PC-3 (cell line): ENCODE measurements around the gene MED14. TPM values are rescaled to one million over a fixed set of nuclear protein-coding genes. Genes with fewer than 3 reads are reported as not detected.

Experiments used
- ATAC-seq: fragments of 200-7000 bp; cut with Tn5 transposase; 2 replicates; pipeline ENCODE4 v1.9.1; 2020; ENCODE audit warnings: mild to moderate bottlenecking, moderate library complexity
- BruUV-seq: library from RNA; stranded (reverse); fragments of 400-500 nt; replicated peaks from 2 replicates; lab custom pipeline; 2021; lab: Mats Ljungman, UMichigan
- CTCF ChIA-PET: fragments of 300-600 bp; sonication (Branson Sonifier 250); formaldehyde crosslinking; loops from one replicate; lab custom pipeline; 2022; ENCODE audit warnings: antibody characterized with exemption; lab: Charles Lee
- POLR2A ChIA-PET: fragments of 300-600 bp; sonication (Branson Sonifier 250); formaldehyde crosslinking; loops from one replicate; lab custom pipeline; 2022; ENCODE audit warnings: antibody characterized with exemption; ENCODE audit not compliant: unreplicated experiment; lab: Charles Lee
- DNase-seq: peaks from one replicate; pipeline ENCODE4 v3.0.0-alpha.2; 2015
- H2AFZ ChIP-seq: fragments of 300-600 bp; sonication (generic); 2 replicates; pipeline ENCODE4 v1.6.0; 2016; ENCODE audit warnings: antibody characterized with exemption, low read length
- H3F3A ChIP-seq: fragments of 300-600 bp; sonication (generic); one replicate; pipeline ENCODE4 v1.6.0; 2017; ENCODE audit warnings: antibody characterized with exemption, low read length, control low read depth, mild to moderate bottlenecking; ENCODE audit not compliant: unreplicated experiment
- H3K27ac ChIP-seq: fragments of 300-600 bp; sonication (generic); 2 replicates; pipeline ENCODE4 v1.5.1; 2016; ENCODE audit warnings: mild to moderate bottlenecking, low read length
- H3K27me3 ChIP-seq: fragments of 300-600 bp; sonication (generic); 2 replicates; pipeline ENCODE4 v1.6.1; 2016; ENCODE audit warnings: low read length, mixed read lengths
- H3K36me3 ChIP-seq: fragments of 300-600 bp; sonication (generic); 2 replicates; pipeline ENCODE4 v1.6.1; 2016; ENCODE audit warnings: low read depth, mixed run types, low read length, mixed read lengths
- H3K4me1 ChIP-seq: fragments of 300-600 bp; sonication (generic); 2 replicates; pipeline ENCODE4 v1.5.1; 2016; ENCODE audit warnings: low read length; ENCODE audit not compliant: insufficient read depth
- H3K4me2 ChIP-seq: fragments of 300-600 bp; sonication (generic); 2 replicates; pipeline ENCODE4 v1.6.0; 2016; ENCODE audit warnings: low read length
- H3K4me3 ChIP-seq: fragments of 300-600 bp; sonication (generic); 2 replicates; pipeline ENCODE4 v1.5.1; 2016; ENCODE audit warnings: mild to moderate bottlenecking, low read length, mixed read lengths
- H3K79me2 ChIP-seq: fragments of 300-600 bp; sonication (generic); 2 replicates; pipeline ENCODE4 v1.6.1; 2017; ENCODE audit warnings: low read length, mixed read lengths
- H3K9ac ChIP-seq: fragments of 300-600 bp; sonication (generic); 2 replicates; pipeline ENCODE4 v1.6.0; 2016; ENCODE audit warnings: mild to moderate bottlenecking, low read length
- H3K9me2 ChIP-seq: fragments of 300-600 bp; sonication (generic); replicated peaks from 2 replicates; pipeline ENCODE4 v1.6.1; 2016; ENCODE audit warnings: mixed run types, low read length, mixed read lengths
- H3K9me3 ChIP-seq: fragments of 300-600 bp; sonication (generic); 2 replicates; pipeline ENCODE4 v1.6.1; 2016; ENCODE audit warnings: low read length, mixed read lengths
- H4K20me1 ChIP-seq: fragments of 300-600 bp; sonication (generic); 2 replicates; pipeline ENCODE4 v1.6.1; 2016; ENCODE audit warnings: low read length, mixed read lengths
- EZH2 ChIP-seq: fragments of 300-600 bp; sonication (generic); IDR thresholded peaks from one replicate; pipeline ENCODE4 v1.6.1; 2017; ENCODE audit warnings: antibody characterized with exemption, mild to moderate bottlenecking, low read length; ENCODE audit not compliant: unreplicated experiment
- EZH2phosphoT487 ChIP-seq: fragments of 300-600 bp; sonication (generic); IDR thresholded peaks from 2 replicates; pipeline ENCODE4 v1.6.1; 2018; ENCODE audit warnings: mild to moderate bottlenecking, antibody characterized with exemption, low read length, borderline replicate concordance
- intact Hi-C: fragments of 100-400 bp; cut with micrococcal nuclease; formaldehyde crosslinking; loops from 2 replicates; pipeline ENCODE4 v1.9.0; 2023
- total RNA-seq: library from RNA; depleted of rRNA; stranded (reverse); fragments of >200 nt; gene quantifications from 2 replicates; pipeline ENCODE4 v1.2.3, GENCODE V29; 2014
- TF ChIP-seq, protein P1 (sequence below): fragments of 300-600 bp; sonication (generic); conservative IDR thresholded peaks from 2 replicates; pipeline ENCODE4 v1.5.1; 2017; ENCODE audit warnings: antibody characterized with exemption, low read depth, mild to moderate bottlenecking, low read length

Gene MED14
- total RNA-seq, 1 experiment from 2014 or later = 44.7 TPM

DNA sequence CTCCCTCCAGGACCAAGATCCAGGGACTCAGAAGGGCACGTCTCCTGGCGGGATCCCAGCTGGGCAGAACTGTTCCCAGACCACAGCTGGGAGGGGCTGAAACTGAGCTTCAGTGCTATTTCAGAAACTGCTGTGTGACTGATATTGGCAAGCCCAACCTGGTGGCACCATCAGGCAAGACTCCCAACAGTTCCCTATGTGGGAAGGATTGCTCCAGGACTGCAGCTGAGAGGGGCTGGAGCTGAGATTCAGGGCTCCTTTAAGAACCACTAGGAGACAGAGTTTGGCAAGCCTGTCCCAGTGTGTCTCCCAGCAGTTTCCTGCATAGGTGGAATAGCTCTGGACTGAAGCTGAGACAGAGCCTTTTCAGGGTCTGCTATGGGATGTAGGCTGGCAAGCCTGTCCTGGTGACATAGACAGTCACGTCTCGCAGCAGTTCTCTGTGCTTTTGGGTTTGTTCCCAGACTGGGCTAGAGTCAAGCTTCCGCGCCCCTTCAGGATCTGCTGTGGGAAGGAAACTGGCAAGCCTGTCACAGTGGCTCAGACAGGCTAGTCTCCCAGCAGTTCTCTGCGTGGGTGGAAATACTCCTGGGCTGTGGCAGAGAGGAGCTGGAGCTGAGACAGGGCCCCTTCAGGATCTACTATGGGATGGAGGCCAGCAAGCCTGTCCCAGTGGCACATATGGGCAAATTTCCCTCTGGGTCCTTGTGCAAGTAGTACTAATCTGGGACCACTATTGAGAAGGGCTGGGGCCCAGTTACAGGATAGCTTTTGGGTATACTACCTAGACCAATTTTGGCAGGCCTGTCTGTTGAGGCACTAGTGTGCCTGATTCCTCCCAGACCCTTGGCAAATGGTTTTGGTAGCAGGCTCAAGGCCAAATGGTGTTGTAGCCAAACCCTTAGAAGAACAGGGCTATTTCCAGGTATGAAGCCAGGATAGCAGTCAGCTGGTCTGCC is 20.2 kb upstream of the MED14 start:
- no peaks in the 10 kb centered on the region for H3K9me2 ChIP-seq
- H3K36me3 ChIP-seq = no peaks in the 10 kb centered on the region
- ChIA-PET POLR2A (no interaction called here), CTCF (no interaction called here)
- no peak overlapping the region for H3K4me2 ChIP-seq
- H3F3A ChIP-seq = no peaks in the 10 kb centered on the region
- no peaks in the 10 kb centered on the region for H4K20me1 ChIP-seq
- H3K9me3 ChIP-seq = no peaks in the 10 kb centered on the region
- intact Hi-C loops = no loop called here
- no peak for DNase-seq
- no peak overlapping the region for H3K4me3 ChIP-seq
- H3K27me3 ChIP-seq = no peaks in the 10 kb centered on the region
- H2AFZ ChIP-seq = no peak overlapping the region
- ATAC-seq = no peak
- H3K79me2 ChIP-seq = no peaks in the 10 kb centered on the region
- TF ChIP-seq EZH2 (no peak), EZH2phosphoT487 (no peak)
- TF ChIP-seq, protein P1, sequence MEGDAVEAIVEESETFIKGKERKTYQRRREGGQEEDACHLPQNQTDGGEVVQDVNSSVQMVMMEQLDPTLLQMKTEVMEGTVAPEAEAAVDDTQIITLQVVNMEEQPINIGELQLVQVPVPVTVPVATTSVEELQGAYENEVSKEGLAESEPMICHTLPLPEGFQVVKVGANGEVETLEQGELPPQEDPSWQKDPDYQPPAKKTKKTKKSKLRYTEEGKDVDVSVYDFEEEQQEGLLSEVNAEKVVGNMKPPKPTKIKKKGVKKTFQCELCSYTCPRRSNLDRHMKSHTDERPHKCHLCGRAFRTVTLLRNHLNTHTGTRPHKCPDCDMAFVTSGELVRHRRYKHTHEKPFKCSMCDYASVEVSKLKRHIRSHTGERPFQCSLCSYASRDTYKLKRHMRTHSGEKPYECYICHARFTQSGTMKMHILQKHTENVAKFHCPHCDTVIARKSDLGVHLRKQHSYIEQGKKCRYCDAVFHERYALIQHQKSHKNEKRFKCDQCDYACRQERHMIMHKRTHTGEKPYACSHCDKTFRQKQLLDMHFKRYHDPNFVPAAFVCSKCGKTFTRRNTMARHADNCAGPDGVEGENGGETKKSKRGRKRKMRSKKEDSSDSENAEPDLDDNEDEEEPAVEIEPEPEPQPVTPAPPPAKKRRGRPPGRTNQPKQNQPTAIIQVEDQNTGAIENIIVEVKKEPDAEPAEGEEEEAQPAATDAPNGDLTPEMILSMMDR = no peak
- no peaks in the 10 kb centered on the region for H3K4me1 ChIP-seq
- no TSS peak for BruUV-seq
- no peak overlapping the region for H3K9ac ChIP-seq
- no peak overlapping the region for H3K27ac ChIP-seq

DNA sequence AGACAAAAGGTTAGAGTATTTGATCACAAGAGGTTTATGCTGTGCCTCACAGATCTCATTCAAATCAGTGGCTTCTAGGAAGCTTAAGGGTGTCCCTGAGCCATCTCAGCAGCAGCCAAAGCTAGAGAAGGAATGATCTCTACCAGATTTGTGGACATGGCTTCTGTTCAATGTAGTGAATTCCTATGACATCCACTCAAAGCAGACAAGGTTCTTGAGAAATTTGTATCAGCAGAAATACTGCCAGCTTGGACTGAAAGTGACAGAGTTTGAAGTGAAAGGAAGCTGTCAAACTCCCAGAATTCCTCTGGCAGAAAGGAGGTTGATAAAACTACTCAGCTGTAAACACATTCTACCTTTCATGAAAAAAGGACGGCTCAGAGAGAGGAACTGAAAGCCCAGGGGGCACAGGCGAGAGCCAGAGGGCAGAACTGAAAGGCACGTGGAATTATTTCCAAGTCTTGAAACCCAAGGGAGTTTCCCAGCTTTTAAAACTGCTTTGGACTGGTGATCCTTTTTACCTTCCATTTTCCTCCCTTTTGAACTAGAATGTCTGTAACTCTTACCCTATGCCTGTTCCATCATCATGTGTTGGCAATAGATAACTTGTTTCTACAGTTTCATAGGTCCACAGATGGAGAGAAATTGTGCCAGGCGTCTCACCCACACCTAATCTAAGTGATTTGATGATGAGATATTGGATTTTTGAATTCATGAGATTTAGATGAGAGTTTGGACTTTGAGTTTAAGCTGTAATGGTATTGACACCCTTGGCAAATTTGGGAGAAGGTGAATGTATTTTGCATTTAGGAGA is 14.5 kb upstream of the MED14 start:
- BruUV-seq = no TSS peak
- Histone ChIP-seq H3K4me3 (no peak overlapping the region), H4K20me1 (no peaks in the 10 kb centered on the region), H2AFZ (peak overlapping the region; percentile 48; the same call in 1 of the 2 replicates), H3F3A (no peaks in the 10 kb centered on the region), H3K27ac (no peak overlapping the region), H3K4me1 (no peaks in the 10 kb centered on the region), H3K9ac (no peak overlapping the region), H3K9me3 (no peaks in the 10 kb centered on the region), H3K36me3 (no peaks in the 10 kb centered on the region), H3K4me2 (no peak overlapping the region), H3K79me2 (no peaks in the 10 kb centered on the region), H3K27me3 (no peaks in the 10 kb centered on the region), H3K9me2 (no peaks in the 10 kb centered on the region)
- TF ChIP-seq EZH2 (no peak), EZH2phosphoT487 (no peak)
- TF ChIP-seq, protein P1 = no peak
- no peak for DNase-seq
- CTCF ChIA-PET = no interaction called here
- no peak for ATAC-seq
- intact Hi-C loops = no loop called here
- POLR2A ChIA-PET = no interaction called here
